Skeletal muscle satellite cell (primary cell): ENCODE results near the gene F2RL1. TPM values are rescaled to one million over a fixed set of nuclear protein-coding genes. Genes with fewer than 3 reads are reported as not detected.

Source experiments
- H3K27me3 ChIP-seq: 2 replicates; pipeline ENCODE4 v1.7.0; 2013; ENCODE audit warnings: low read length; ENCODE audit not compliant: control insufficient read depth, insufficient read depth
- H3K36me3 ChIP-seq: 2 replicates; pipeline ENCODE4 v1.7.0; 2013; ENCODE audit warnings: mild to moderate bottlenecking, control low read depth, low read length; ENCODE audit not compliant: insufficient read depth
- H3K4me1 ChIP-seq: 2 replicates; pipeline ENCODE4 v1.7.0; 2013; ENCODE audit warnings: low read length; ENCODE audit not compliant: control insufficient read depth, insufficient read depth
- H3K4me2 ChIP-seq: 2 replicates; pipeline ENCODE4 v1.7.0; 2013; ENCODE audit warnings: mild to moderate bottlenecking, low read length
- H3K4me3 ChIP-seq: 2 replicates; pipeline ENCODE4 v1.7.0; 2013; ENCODE audit warnings: low read length
- H3K9ac ChIP-seq: 2 replicates; pipeline ENCODE4 v1.7.0; 2013; ENCODE audit warnings: mild to moderate bottlenecking, low read depth, low read length, moderate library complexity
- H3K9me3 ChIP-seq: replicated peaks from 2 replicates; pipeline ENCODE4 v1.7.0; 2013; ENCODE audit warnings: mild to moderate bottlenecking, control low read depth, low read length
- small RNA-seq: library from RNA; depleted of rRNA; stranded (forward); fragments of <200 nt; gene quantifications from one replicate; pipeline ENCODE3, GENCODE V24; 2012

F2RL1 gene

DNA sequence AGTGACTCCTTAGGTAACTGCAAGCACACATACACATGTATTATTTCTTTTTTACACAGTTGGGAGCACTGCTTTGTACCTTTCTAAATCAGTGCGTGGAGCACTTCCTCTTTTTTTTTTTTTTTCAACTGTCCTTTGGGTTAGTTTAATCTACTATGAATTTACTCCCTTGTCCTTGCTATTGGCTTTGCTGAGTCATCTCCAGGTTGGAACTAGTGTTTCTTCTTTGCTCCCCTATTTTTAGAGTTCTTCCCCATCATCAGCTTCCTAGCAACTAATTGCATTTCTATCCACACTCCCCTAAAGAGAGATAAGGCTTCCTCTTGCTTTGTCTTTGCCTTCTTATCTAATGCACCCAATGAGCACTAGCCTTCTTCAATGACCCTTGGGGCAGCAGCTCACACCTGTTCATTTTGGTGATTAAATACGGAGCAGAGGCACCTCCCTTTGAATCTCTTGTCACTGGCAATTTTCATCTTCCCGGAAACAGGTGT lies 55.3 kb downstream of the F2RL1 start:
- H3K9me3 ChIP-seq, result no peaks in the 10 kb centered on the region
- no peaks in the 10 kb centered on the region for H3K36me3 ChIP-seq
- peaks cover 17% of the 10 kb centered on the region for H3K27me3 ChIP-seq

More for the DNA sequence above, 55.3 kb downstream of the F2RL1 start:
- Histone ChIP-seq H3K4me2 (no peak overlapping the region), H3K4me1 (no peaks in the 10 kb centered on the region), H3K9ac (no peak overlapping the region), H3K4me3 (no peak overlapping the region)

Small RNAs within 50 kb of the gene (small RNA-seq; reads per million reads assigned to genes)
- not detected for gene RN7SL208P
